Measurements from ENCODE around the gene GNAQ. TPM values are rescaled to one million over a fixed set of nuclear protein-coding genes. Genes with fewer than 3 reads are reported as not detected.

Gene GNAQ
- total and polyA plus RNA-seq, 2 experiments from 2014 or later = 25.7 to 47.9 TPM

- Histone ChIP-seq H3K27ac (no peak overlapping the region), H2AFZ (no peak overlapping the region), H3K4me3 (no peak overlapping the region), H4K20me1 (ENCODE audit: insufficient read depth, poor library complexity, severe bottlenecking) (peaks cover 13% of the 10 kb centered on the region), H3K36me3 (replicated peaks; ENCODE audit: insufficient read depth, low read depth) (no peaks in the 10 kb centered on the region), H3K9me2 (replicated peaks; ENCODE audit: insufficient read depth) (no peaks in the 10 kb centered on the region), H3K79me2 (peaks cover 97% of the 10 kb centered on the region), H3K4me1 (ENCODE audit: insufficient read depth) (peaks cover 1% of the 10 kb centered on the region), H3K4me2 (no peak overlapping the region), H3K9me3 (ENCODE audit: low read depth) (no peaks in the 10 kb centered on the region), H3K27me3 (no peaks in the 10 kb centered on the region)
- no peak for DNase-seq (ENCODE audit: low spot score)
- no peak for TF ChIP-seq CTCF (IDR thresholded peaks at IDR 0.05; ENCODE audit: poor library complexity)
- no peak for TF ChIP-seq EZH2 (IDR thresholded peaks at IDR 0.05; ENCODE audit: borderline replicate concordance)
- no peak for TF ChIP-seq EZH2phosphoT487 (IDR thresholded peaks at IDR 0.05; ENCODE audit: low read depth, severe bottlenecking, unreplicated experiment)
- WGBS (ENCODE audit: low lambda C conversion rate, missing lambda C conversion rate) = 84% methylated on average over 16 of the region's 16 CpGs
Measured at GRCh38 chr9:77997611-77998284, 33.9 kb downstream of the GNAQ start.

GRCh38 chr9:77996696-77997095, 34.9 kb downstream of the GNAQ start:
- no peak for DNase-seq (ENCODE audit: low spot score)
- Histone ChIP-seq H3K27ac (no peak overlapping the region), H4K20me1 (ENCODE audit: insufficient read depth, poor library complexity, severe bottlenecking) (peaks cover 8% of the 10 kb centered on the region), H3K9me3 (ENCODE audit: low read depth) (no peaks in the 10 kb centered on the region), H3K27me3 (no peaks in the 10 kb centered on the region), H2AFZ (no peak overlapping the region), H3K79me2 (peaks cover 97% of the 10 kb centered on the region), H3K9me2 (replicated peaks; ENCODE audit: insufficient read depth) (no peaks in the 10 kb centered on the region), H3K36me3 (replicated peaks; ENCODE audit: insufficient read depth, low read depth) (no peaks in the 10 kb centered on the region), H3K4me3 (no peak overlapping the region), H3K4me2 (no peak overlapping the region), H3K4me1 (ENCODE audit: insufficient read depth) (no peaks in the 10 kb centered on the region)
- 92% methylated on average over 2 of the region's 2 CpGs for WGBS (ENCODE audit: low lambda C conversion rate, missing lambda C conversion rate)
- TF ChIP-seq CTCF (IDR thresholded peaks at IDR 0.05; ENCODE audit: poor library complexity) (no peak), EZH2phosphoT487 (IDR thresholded peaks at IDR 0.05; ENCODE audit: low read depth, severe bottlenecking, unreplicated experiment) (no peak)

- no peaks in the 10 kb centered on the region for H3K9me2 ChIP-seq (replicated peaks; ENCODE audit: insufficient read depth)
- peaks cover 20% of the 10 kb centered on the region for H4K20me1 ChIP-seq (ENCODE audit: insufficient read depth, poor library complexity, severe bottlenecking)
- 78% methylated on average over 5 of the region's 5 CpGs for WGBS (ENCODE audit: low lambda C conversion rate, missing lambda C conversion rate)
- H3K27ac ChIP-seq = no peak overlapping the region
- no peak overlapping the region for H3K4me2 ChIP-seq
- peaks cover 10% of the 10 kb centered on the region for H3K4me1 ChIP-seq (ENCODE audit: insufficient read depth)
- no peaks in the 10 kb centered on the region for H3K36me3 ChIP-seq (replicated peaks; ENCODE audit: insufficient read depth, low read depth)
- no peak for DNase-seq (ENCODE audit: low spot score)
- TF ChIP-seq EZH2phosphoT487 (IDR thresholded peaks at IDR 0.05; ENCODE audit: low read depth, severe bottlenecking, unreplicated experiment) (no peak), CTCF (IDR thresholded peaks at IDR 0.05; ENCODE audit: poor library complexity) (no peak), EZH2 (IDR thresholded peaks at IDR 0.05; ENCODE audit: borderline replicate concordance) (no peak)
- no peaks in the 10 kb centered on the region for H3K9me3 ChIP-seq (ENCODE audit: low read depth)
- no peak overlapping the region for H3K4me3 ChIP-seq
- H3K79me2 ChIP-seq = peaks cover 93% of the 10 kb centered on the region
- H2AFZ ChIP-seq = no peak overlapping the region
- no peaks in the 10 kb centered on the region for H3K27me3 ChIP-seq
Measured at GRCh38 chr9:77991191-77991590, 40.4 kb downstream of the GNAQ start.
